ENCODE results near the gene ZNF407.

The ZNF407 gene

DNA sequence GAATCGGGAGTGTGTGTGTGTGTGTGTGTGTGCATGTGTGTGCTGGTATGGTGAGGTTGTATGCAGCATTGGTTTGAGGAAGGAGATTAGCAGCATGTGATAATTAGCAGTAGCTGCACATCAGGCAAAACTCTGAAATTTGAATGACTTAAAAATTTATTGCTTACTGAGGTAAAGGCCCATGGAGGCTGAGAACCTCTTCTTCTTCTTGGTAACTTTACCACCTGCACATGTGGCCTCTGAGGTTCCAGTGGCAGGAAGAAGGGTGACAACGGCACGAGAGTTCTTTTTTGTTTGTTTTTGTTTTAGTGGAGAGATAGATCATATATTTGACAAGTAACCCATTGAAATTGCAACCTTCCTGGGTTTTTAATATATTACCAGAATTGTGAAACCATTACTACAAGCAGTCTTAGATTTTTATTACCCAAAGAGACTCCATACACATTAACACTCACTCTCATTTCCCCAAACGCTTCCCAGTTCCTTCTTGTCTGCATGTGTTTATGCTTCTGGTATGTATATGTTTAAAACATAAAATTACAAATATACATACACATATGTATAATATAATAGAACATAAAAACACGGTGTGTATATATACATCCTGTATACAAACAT, 319.2 kb downstream of the ZNF407 start:
- TF ChIP-seq, protein P1, sequence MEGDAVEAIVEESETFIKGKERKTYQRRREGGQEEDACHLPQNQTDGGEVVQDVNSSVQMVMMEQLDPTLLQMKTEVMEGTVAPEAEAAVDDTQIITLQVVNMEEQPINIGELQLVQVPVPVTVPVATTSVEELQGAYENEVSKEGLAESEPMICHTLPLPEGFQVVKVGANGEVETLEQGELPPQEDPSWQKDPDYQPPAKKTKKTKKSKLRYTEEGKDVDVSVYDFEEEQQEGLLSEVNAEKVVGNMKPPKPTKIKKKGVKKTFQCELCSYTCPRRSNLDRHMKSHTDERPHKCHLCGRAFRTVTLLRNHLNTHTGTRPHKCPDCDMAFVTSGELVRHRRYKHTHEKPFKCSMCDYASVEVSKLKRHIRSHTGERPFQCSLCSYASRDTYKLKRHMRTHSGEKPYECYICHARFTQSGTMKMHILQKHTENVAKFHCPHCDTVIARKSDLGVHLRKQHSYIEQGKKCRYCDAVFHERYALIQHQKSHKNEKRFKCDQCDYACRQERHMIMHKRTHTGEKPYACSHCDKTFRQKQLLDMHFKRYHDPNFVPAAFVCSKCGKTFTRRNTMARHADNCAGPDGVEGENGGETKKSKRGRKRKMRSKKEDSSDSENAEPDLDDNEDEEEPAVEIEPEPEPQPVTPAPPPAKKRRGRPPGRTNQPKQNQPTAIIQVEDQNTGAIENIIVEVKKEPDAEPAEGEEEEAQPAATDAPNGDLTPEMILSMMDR (IDR thresholded peaks at IDR 0.05; ENCODE audit: low read depth, low read length): no peak
- DNase-seq (ENCODE audit: low read depth in 2 of 2): no peak
- H3K4me3 ChIP-seq (replicated peaks in 1 of 2; ENCODE audit: low read depth in 2 of 2, low read length in 2 of 2): no peak overlapping the region

DNA sequence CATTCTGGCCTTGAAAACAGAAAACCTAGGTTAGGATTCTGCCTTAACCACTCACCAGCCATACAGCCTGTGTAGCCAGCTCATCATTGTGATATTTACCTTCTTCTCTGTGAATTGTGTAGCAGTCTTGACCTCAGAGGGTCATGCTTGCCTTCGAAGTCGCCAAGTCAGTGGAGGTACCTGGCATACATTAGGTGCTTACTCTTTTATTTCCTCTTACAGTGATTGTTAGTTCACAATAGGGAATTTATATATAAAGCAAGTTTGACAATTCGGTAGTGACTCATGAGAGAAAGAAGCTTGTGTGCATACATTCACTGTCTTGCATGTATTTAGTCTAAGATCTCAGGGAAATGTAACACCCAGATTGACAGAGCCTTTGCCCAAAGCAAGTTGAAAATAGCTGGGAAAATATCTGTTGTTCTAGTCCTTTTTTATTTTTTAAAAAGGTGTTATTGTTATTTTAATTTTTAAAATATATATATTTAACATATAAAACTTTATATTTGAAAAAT, 320.7 kb downstream of the ZNF407 start:
- DNase-seq (ENCODE audit: low read depth in 2 of 2): no peak
- H3K4me3 ChIP-seq (replicated peaks in 1 of 2; ENCODE audit: low read depth in 2 of 2, low read length in 2 of 2): no peak overlapping the region
- TF ChIP-seq, protein P1 (IDR thresholded peaks at IDR 0.05; ENCODE audit: low read depth, low read length): no peak

DNA sequence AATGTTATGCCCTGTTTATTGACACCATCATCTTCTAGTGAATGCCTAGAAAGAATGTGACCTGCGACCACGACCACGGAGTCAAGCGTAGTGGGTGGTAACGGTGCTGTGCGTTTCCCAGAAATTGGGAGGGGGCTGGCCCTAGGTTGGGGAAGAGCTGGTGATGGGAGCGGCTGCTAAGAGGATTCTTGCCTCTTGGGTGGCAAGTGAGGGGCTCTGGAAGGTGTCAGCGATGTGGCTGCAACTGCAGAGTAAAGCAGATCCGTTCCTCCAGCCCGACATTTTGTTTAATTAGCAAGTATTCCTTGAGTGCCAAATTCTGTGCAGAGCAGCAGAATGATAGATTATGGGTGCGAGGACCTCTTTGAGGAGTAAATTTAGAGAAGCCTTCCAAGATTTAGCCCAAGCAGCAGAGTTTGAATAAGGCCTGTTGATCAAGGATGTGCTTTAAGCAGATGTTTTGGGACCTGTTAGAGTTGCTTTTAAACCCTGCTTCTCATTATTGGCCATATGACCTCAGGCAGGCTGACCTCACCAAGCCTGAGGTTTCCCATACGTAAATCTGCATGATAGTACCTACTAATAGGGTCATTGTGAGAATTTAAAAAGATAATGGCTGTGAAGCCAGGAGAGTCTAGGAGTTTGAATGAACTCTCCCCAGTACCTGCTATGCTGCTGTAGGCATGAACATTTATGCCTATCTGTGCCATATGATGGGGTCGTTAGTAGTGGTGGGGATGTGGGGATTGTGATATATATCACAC, 323.6 kb downstream of the ZNF407 start:
- TF ChIP-seq, protein P1 (IDR thresholded peaks at IDR 0.05; ENCODE audit: low read depth, low read length): no peak
- no peak for DNase-seq (ENCODE audit: low read depth in 2 of 2)
- no peak overlapping the region for H3K4me3 ChIP-seq (replicated peaks in 1 of 2; ENCODE audit: low read depth in 2 of 2, low read length in 2 of 2)

DNA sequence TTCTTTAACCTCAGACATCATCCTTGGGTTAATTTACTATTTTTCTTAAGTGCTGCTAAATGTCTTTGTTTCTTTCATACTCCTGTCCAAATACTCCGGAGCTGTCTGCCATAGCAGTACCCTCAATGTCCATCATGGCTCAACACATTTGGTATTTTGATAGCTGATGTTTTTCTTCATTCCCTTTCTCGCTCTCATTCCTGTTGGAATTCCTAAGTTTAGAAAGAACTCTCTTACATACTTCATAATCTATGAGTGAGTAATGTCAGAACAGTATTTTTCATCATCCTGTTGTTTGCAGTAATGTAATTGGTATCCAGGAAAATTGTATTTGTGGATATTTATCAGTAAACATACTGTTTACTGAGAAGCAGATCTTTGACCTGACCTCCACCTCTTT, 328.4 kb downstream of the ZNF407 start:
- no peak overlapping the region for H3K4me3 ChIP-seq (replicated peaks in 1 of 2; ENCODE audit: low read depth in 2 of 2, low read length in 2 of 2)
- TF ChIP-seq, protein P1 (IDR thresholded peaks at IDR 0.05; ENCODE audit: low read depth, low read length): no peak
- no peak for DNase-seq (ENCODE audit: low read depth in 2 of 2)

DNA sequence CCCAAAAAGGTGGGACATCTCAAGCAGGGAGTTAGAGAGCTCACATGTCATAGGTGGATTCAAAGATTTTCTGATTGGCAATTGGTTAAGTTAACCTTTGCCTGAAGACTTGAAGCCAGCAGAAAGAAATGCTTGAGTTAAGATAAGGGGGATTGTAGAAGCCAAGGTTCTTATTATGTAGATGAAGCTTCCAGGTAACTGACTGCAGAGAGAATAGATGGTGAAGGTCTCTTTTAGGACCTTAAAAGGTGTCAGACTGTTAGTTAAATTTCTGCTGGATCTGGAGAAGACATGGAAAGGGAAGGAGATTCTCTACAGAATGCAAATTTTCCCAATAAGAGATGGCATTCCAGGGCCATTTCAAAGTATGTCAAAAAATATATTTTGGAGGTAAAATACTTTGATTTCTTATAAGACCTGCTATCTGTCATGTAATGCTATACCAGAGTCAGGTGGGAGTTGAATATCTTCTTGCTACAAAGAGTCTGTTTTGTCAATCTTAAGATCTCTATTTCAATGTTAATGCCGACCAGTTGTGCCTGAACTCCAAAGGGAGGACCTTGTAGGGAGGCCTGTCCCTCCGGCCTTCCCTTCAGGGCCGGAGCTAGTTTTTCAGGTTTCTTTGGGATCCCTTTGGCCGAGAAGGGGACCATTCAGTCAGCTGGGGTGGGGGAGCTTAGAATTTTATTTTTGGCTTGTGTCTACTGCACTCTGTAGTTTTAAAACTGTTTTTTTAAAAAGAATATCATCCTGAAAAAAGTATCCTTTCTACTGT, 330.7 kb downstream of the ZNF407 start:
- no peak for DNase-seq (ENCODE audit: low read depth in 2 of 2)
- H3K4me3 ChIP-seq (replicated peaks in 1 of 2; ENCODE audit: low read depth in 2 of 2, low read length in 2 of 2): no peak overlapping the region
- TF ChIP-seq, protein P1 (IDR thresholded peaks at IDR 0.05; ENCODE audit: low read depth, low read length): no peak

DNA sequence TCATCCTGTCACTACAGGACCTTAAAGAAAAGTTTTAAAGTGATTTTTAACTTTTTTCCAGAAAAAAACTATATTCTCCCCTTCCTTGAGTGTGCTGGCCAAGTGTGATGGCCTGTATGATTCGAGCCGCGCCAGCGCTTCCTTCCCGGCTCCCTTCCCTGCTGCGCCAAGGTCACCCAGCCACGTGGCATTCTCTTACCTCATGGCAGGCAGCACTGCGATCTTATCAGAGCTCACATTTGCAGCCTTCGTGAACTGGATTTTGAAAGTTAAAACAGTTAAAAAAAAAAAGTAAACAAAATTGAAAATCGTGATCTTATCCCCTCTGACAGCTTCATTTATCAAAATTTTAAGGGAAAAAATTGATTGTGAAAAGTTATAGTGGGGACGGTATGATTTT, 331.4 kb downstream of the ZNF407 start:
- no peak overlapping the region for H3K4me3 ChIP-seq (replicated peaks in 1 of 2; ENCODE audit: low read depth in 2 of 2, low read length in 2 of 2)
- TF ChIP-seq, protein P1 (IDR thresholded peaks at IDR 0.05; ENCODE audit: low read depth, low read length): no peak
- no peak for DNase-seq (ENCODE audit: low read depth in 2 of 2)
